ENCODE data around the gene STARD8.

The STARD8 gene

GRCh38 chrX:68658530-68658929 lies 11.1 kb downstream of the STARD8 start:
- Histone ChIP-seq H3K4me3 (ENCODE audit: low read depth, low read length) (no peak overlapping the region), H3K9me3 (no peaks in the 10 kb centered on the region), H3K27me3 (no peaks in the 10 kb centered on the region), H3K36me3 (no peaks in the 10 kb centered on the region), H3K4me1 (no peaks in the 10 kb centered on the region)
- no peak for DNase-seq
- TF ChIP-seq CTCF (IDR thresholded peaks at IDR 0.05; ENCODE audit: low read depth, low read length) = no peak

DNA sequence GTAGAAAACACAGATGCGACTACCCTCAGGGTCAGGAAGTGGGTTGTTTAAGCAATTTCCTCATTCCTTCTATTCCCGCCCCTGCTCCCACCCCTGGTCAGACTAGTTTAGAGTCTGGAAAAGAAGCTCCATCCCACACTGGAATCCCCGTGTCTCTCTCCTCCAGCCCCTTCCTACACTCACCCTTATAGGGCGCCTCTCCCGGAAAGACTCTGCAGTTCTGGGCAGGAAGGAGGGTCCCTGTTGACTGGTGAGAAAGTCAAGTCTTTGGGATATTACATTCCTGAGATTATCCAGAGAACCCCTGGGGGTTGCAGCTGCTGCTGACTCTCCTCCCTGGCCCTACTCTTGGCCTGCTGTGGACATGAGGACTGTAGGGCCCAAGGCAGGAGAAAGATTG lies 11.9 kb downstream of the STARD8 start:
- no peaks in the 10 kb centered on the region for H3K36me3 ChIP-seq
- H3K27me3 ChIP-seq = no peaks in the 10 kb centered on the region
- TF ChIP-seq CTCF (IDR thresholded peaks at IDR 0.05; ENCODE audit: low read depth, low read length) = no peak
- H3K9me3 ChIP-seq = no peaks in the 10 kb centered on the region
- no peak for DNase-seq
- H3K4me3 ChIP-seq (ENCODE audit: low read depth, low read length) = no peak overlapping the region
- H3K4me1 ChIP-seq = no peaks in the 10 kb centered on the region

GRCh38 chrX:68659786-68660185 lies 12.3 kb downstream of the STARD8 start:
- no peaks in the 10 kb centered on the region for H3K4me1 ChIP-seq
- no peaks in the 10 kb centered on the region for H3K9me3 ChIP-seq
- no peaks in the 10 kb centered on the region for H3K36me3 ChIP-seq
- H3K27me3 ChIP-seq = no peaks in the 10 kb centered on the region
- no peak overlapping the region for H3K4me3 ChIP-seq (ENCODE audit: low read depth, low read length)
- no peak for DNase-seq
- no peak for TF ChIP-seq CTCF (IDR thresholded peaks at IDR 0.05; ENCODE audit: low read depth, low read length)

GRCh38 chrX:68660746-68661145 lies 13.3 kb downstream of the STARD8 start:
- Histone ChIP-seq H3K4me1 (no peaks in the 10 kb centered on the region), H3K4me3 (ENCODE audit: low read depth, low read length) (no peak overlapping the region), H3K9me3 (no peaks in the 10 kb centered on the region), H3K27me3 (no peaks in the 10 kb centered on the region), H3K36me3 (no peaks in the 10 kb centered on the region)
- TF ChIP-seq CTCF (IDR thresholded peaks at IDR 0.05; ENCODE audit: low read depth, low read length) = no peak
- no peak for DNase-seq

DNA sequence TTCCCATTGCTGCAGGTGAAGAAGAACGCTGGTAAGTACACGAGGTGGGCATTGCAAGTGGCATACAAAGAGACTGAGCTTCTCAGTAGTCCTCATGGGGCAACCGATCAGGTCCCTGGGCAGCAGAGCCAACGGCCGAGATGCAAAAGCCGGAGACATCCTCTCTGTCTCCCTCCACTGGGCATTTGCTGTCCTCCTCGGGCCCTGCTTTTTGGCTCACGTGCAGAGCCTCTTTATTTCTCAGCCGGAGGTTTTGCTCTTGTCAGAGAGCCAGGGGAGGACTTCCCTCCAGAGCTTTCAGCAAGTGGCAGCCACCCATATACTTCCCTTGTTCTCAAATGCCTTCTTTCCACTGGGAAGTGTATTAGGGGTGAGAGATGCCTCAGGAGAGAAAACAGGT lies 18.0 kb downstream of the STARD8 start:
- Histone ChIP-seq H3K9me3 (no peaks in the 10 kb centered on the region), H3K27me3 (no peaks in the 10 kb centered on the region), H3K36me3 (no peaks in the 10 kb centered on the region), H3K4me3 (ENCODE audit: low read depth, low read length) (no peak overlapping the region), H3K4me1 (no peaks in the 10 kb centered on the region)
- no peak for DNase-seq
- no peak for TF ChIP-seq CTCF (IDR thresholded peaks at IDR 0.05; ENCODE audit: low read depth, low read length)

- no peak for DNase-seq
Measured at GRCh38 chrX:68666580-68666979, 19.1 kb downstream of the STARD8 start.

More at GRCh38 chrX:68666580-68666979, 19.1 kb downstream of the STARD8 start:
- Histone ChIP-seq H3K36me3 (no peaks in the 10 kb centered on the region), H3K4me3 (ENCODE audit: low read depth, low read length) (no peak overlapping the region), H3K27me3 (no peaks in the 10 kb centered on the region), H3K9me3 (no peaks in the 10 kb centered on the region), H3K4me1 (no peaks in the 10 kb centered on the region)
- TF ChIP-seq CTCF (IDR thresholded peaks at IDR 0.05; ENCODE audit: low read depth, low read length) = no peak
